Lung (tissue), 12 donors: ENCODE measurements around the gene KCNB1. TPM values are rescaled to one million over a fixed set of nuclear protein-coding genes. Genes with fewer than 3 reads are reported as not detected.

Source experiments
- ATAC-seq: fragments of 200-7000 bp; cut with Tn5 transposase; one replicate; pipeline ENCODE4 v1.9.1; 2020; ENCODE audit warnings: moderate number of reproducible peaks; ENCODE audit not compliant: insufficient read depth, low FRiP score
- DNase-seq, 3 donors: peaks; one replicate each; pipeline ENCODE4 v3.0.0-alpha.2; 2013 to 2017
- H3K27ac ChIP-seq, 2 donors: one replicate each; pipeline ENCODE4 v1.5.1; 2013; ENCODE audit warnings: mild to moderate bottlenecking in 2 of 2, moderate library complexity in 2 of 2, control low read depth in 1 of 2, inconsistent platforms in 1 of 2, low read depth in 1 of 2, low read length in 1 of 2
- H3K27me3 ChIP-seq, 3 donors: one replicate each; pipeline ENCODE4 v1.5.1; 2013; ENCODE audit warnings: low read length in 2 of 3; ENCODE audit not compliant: control insufficient read depth in 3 of 3, insufficient read depth in 3 of 3
- H3K36me3 ChIP-seq, 4 donors: one replicate each; pipeline ENCODE4 v1.5.1; 2013; ENCODE audit warnings: low read length in 4 of 4, mild to moderate bottlenecking in 1 of 4, moderate library complexity in 1 of 4; ENCODE audit not compliant: control insufficient read depth in 4 of 4, insufficient read depth in 4 of 4
- H3K4me1 ChIP-seq, 5 donors: one replicate each; pipeline ENCODE4 v1.5.1; 2013; ENCODE audit warnings: low read length in 5 of 5, mild to moderate bottlenecking in 2 of 5, moderate library complexity in 1 of 5; ENCODE audit not compliant: control insufficient read depth in 5 of 5, insufficient read depth in 5 of 5
- H3K4me3 ChIP-seq: one replicate; pipeline ENCODE4 v1.5.1; 2013; ENCODE audit warnings: mild to moderate bottlenecking, control low read depth, moderate library complexity
- H3K9ac ChIP-seq, 2 donors: one replicate each; pipeline ENCODE4 v1.5.1; 2013; ENCODE audit warnings: low read length in 2 of 2, control low read depth in 1 of 2; ENCODE audit not compliant: insufficient read depth in 1 of 2
- H3K9me3 ChIP-seq, 4 donors: one replicate each; pipeline ENCODE4 v1.5.1; 2013; ENCODE audit warnings: low read length in 3 of 4, mild to moderate bottlenecking in 1 of 4, moderate library complexity in 1 of 4; ENCODE audit not compliant: control insufficient read depth in 4 of 4, insufficient read depth in 3 of 4
- CTCF ChIP-seq: IDR thresholded peaks from 2 replicates; pipeline ENCODE4 v1.5.1; 2012; ENCODE audit warnings: mild to moderate bottlenecking; ENCODE audit errors: control extremely low read depth, extremely low read depth
- WGBS, 2 donors: extraction: QIAGEN DNeasy Blood & Tissue Kit; methylation state at CpG; one replicate each; pipeline ENCODE4 v1.1.7; 2013; 5-methylcytosine and 5-hydroxymethylcytosine counted together
- polyA plus RNA-seq, 2 donors: library from polyadenylated mRNA; stranded (reverse); fragments of 200-250 nt; gene quantifications; one replicate each; pipeline ENCODE4 v1.2.1, GENCODE V29; 2013
- total RNA-seq, 2 donors: library from RNA; depleted of rRNA in 1 of 2; stranded (reverse); fragments of >200 nt in 1 of 2; gene quantifications; one replicate each; pipeline ENCODE4 v1.2.1, GENCODE V29; 2014 to 2021
- donor health status: control.
- donor health status: control.
- donor health status: Bipolar disorder and iron deficiency.
- donor health status: healthy.
- donor health status: DM: yes; HTN: yes; CAD: no.

KCNB1 gene
- total and polyA plus RNA-seq, 4 donors = 0.11 to 1.0 (median 0.57) TPM

DNA sequence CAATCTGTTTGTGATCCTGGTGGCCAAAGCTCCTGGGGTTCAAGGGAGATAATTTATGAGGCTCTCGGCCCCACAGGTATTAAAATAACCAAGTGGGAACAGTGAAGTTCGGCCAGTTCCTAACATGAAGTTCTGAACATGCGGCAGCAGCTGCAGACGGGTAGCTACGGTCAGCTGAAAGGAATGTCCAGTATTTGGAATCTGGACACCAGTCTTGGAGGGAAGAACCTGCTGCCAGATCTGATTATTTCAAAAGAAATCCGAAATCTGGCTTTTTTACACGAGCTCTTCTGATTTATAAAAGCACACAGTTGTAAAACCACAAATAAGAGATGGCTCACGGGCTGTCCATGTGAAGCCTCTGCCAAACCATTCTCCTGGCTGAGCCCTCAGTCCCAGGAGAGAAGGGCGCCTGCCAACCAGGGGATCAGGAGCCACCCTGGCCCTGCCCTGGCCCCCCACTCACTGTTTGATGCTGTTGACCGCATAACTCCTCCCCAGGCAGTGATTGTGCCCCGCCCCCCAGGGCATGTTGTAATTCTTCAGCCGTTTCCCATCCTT is 28.2 kb upstream of the KCNB1 start:
- no peaks in the 10 kb centered on the region for H3K36me3 ChIP-seq
- DNase-seq = peak in 2 of 3 donors; percentile 44 to 65
- WGBS, 2 donors = 64 to 74% methylated on average over 12 of the region's 12 CpGs
- H3K9ac ChIP-seq = peak overlapping the region in 1 of 2 donors; percentile 29
- no peak for TF ChIP-seq CTCF
- no peak for ATAC-seq
- no peaks in the 10 kb centered on the region for H3K9me3 ChIP-seq
- H3K27ac ChIP-seq = peak overlapping the region in 1 of 2 donors; percentile 35
- peaks cover 0 to 3% (median 0%) of the 10 kb centered on the region in 5 donors for H3K4me1 ChIP-seq
- H3K4me3 ChIP-seq = no peak overlapping the region
- no peaks in the 10 kb centered on the region for H3K27me3 ChIP-seq

DNA sequence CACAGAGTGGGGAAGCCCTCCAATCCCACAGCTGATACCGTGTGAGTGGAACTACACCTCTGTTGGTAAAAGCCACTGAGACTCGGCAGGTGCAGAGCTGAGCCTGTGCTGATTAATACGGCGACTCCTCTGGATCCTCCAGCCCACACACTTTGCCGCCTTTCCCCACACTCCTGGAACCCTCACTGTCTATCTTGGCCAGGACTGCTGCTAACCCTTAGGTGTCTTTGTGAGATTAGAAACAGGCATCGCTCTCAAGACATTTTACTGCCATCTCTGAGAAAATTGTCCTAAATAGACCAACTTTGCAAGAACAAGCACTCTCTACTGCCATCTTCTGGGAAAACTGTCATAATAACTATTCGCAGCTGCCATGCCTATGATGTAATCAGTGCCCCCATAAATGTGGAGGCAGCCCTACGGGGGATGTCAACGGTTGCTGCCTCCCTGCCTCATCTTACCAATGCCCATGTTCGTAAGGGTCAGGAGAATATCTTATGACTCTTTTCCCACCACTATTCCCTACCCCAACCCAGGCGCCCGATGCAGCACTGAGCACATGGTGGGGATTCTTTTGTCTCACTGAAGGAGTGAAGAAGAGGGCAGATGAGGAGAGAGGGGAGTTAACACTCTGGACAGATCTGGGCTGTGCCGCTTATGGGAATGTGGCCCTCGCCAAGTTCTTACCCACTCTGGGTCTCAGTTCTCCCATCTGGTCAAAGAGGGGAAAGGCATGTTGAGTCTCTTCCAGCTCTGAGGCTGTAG is 26.1 kb upstream of the KCNB1 start:
- peak; percentile 27 to 76 (median 67) for DNase-seq
- H3K9ac ChIP-seq = no peak overlapping the region

GRCh38 chr20:49507741-49508434 is 25.4 kb upstream of the KCNB1 start:
- 82 to 87% methylated on average over 21 of the region's 21 CpGs for WGBS, 2 donors
- no peak overlapping the region for H3K4me3 ChIP-seq
- no peak for DNase-seq
- no peak for TF ChIP-seq CTCF
- peaks cover 0 to 3% (median 0%) of the 10 kb centered on the region in 5 donors for H3K4me1 ChIP-seq
- H3K27ac ChIP-seq = no peak overlapping the region
- H3K9ac ChIP-seq = no peak overlapping the region
- H3K36me3 ChIP-seq = no peaks in the 10 kb centered on the region
- ATAC-seq = no peak
- no peaks in the 10 kb centered on the region for H3K9me3 ChIP-seq
- no peaks in the 10 kb centered on the region for H3K27me3 ChIP-seq

More for the DNA sequence above, 26.1 kb upstream of the KCNB1 start:
- H3K4me3 ChIP-seq = no peak overlapping the region
- ATAC-seq = no peak
- TF ChIP-seq CTCF = no peak
- no peaks in the 10 kb centered on the region for H3K9me3 ChIP-seq
- WGBS, 2 donors = 60 to 65% methylated on average over 14 of the region's 14 CpGs
- peaks cover 0 to 3% (median 0%) of the 10 kb centered on the region in 5 donors for H3K4me1 ChIP-seq
- no peak overlapping the region for H3K27ac ChIP-seq
- H3K27me3 ChIP-seq = no peaks in the 10 kb centered on the region
- no peaks in the 10 kb centered on the region for H3K36me3 ChIP-seq
